Prostate gland (tissue), 2 donors: Measurements from ENCODE around the gene TEKT3.

ENCODE experiments used
- CTCF ChIP-seq, 4 experiments: fragments of 200-600 bp in 2 of 4; fragments of 450-650 bp in 2 of 4; sonication (generic) in 2 of 4; IDR thresholded peaks; 1 replicate in 3 of 4; 2 replicates in 1 of 4; pipeline ENCODE4 v1.5.1; 2016 to 2019; ENCODE audit warnings: antibody characterized with exemption in 4 of 4, mild to moderate bottlenecking in 2 of 4, moderate library complexity in 2 of 4
- POLR2A ChIP-seq: fragments of 450-650 bp; IDR thresholded peaks from one replicate; pipeline ENCODE4 v1.6.1; 2016; ENCODE audit warnings: antibody characterized with exemption, mild to moderate bottlenecking
- POLR2AphosphoS5 ChIP-seq: sonication (generic); formaldehyde crosslinking; IDR thresholded peaks from one replicate; pipeline ENCODE4 v1.6.1; 2017; ENCODE audit warnings: antibody characterized with exemption

DNA sequence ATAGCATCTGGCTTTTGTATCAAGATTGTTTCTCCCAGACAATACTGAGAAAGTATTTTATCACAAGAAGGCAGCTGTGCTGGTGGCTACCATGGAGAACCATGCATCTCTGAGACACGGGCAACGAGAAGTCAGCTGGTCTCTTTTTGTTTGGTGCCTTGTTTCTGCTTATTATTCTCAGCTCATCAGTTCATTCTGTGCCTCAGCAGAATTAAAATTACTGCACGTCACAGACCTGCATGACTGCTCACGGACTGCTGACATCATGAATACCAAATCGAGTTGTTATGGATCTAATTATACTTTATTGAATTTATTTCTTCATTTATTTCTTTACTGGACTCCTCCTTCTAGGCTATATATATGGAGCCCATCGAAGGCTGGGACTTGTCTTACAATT lies 57.3 kb downstream of the TEKT3 start:
- no peak for TF ChIP-seq CTCF (IDR thresholded peaks at IDR 0.05)
- no peak for TF ChIP-seq POLR2A
- no peak for TF ChIP-seq POLR2AphosphoS5
